ENCODE measurements around the gene UQCRHL. TPM values are rescaled to one million over a fixed set of nuclear protein-coding genes. Genes with fewer than 3 reads are reported as not detected.

UQCRHL gene
- total RNA-seq, 1 donor from 2014 or later: 1.7 TPM

- Mint-ChIP-seq H3K9me3 (ENCODE audit: unreplicated experiment) (no peaks in the 10 kb centered on the region), H3K4me1 (ENCODE audit: low read depth, unreplicated experiment) (peaks cover 64% of the 10 kb centered on the region), H3K27me3 (ENCODE audit: low read depth, unreplicated experiment) (no peaks in the 10 kb centered on the region), H3K36me3 (ENCODE audit: low read depth, unreplicated experiment) (no peaks in the 10 kb centered on the region), H3K4me3 (ENCODE audit: unreplicated experiment) (no peak overlapping the region), H3K27ac (ENCODE audit: unreplicated experiment) (peak overlapping the region; percentile 87)
- H2AFZ ChIP-seq (ENCODE audit: low read depth, low read length): no peak overlapping the region
- H3K36me3 ChIP-seq (ENCODE audit: insufficient read depth, low read length): no peaks in the 10 kb centered on the region
- peak overlapping the region; percentile 94 for H3K27ac ChIP-seq (ENCODE audit: low read depth, low read length)
- no peak for TF ChIP-seq EZH2 (IDR thresholded peaks at IDR 0.05; ENCODE audit: insufficient read depth, low read length)
- no peak for TF ChIP-seq CTCF (IDR thresholded peaks at IDR 0.05; ENCODE audit: insufficient read depth, low read depth, low read length)
- DNase-seq (ENCODE audit: low read depth): peak; percentile 36
- peak overlapping the region; percentile 36 for H3K9ac ChIP-seq (ENCODE audit: low read length)
- H4K20me1 ChIP-seq (ENCODE audit: insufficient read depth, low read length): no peaks in the 10 kb centered on the region
- H3K4me1 ChIP-seq (ENCODE audit: insufficient read depth, low read length): peaks cover 70% of the 10 kb centered on the region
- H3K4me2 ChIP-seq (ENCODE audit: low read length): no peak overlapping the region
- no peaks in the 10 kb centered on the region for H3K79me2 ChIP-seq (ENCODE audit: insufficient read depth, low read length)
- no peaks in the 10 kb centered on the region for H3K9me3 ChIP-seq (ENCODE audit: insufficient read depth, low read depth, low read length)
- no peak for FAIRE-seq
- no peaks in the 10 kb centered on the region for H3K27me3 ChIP-seq (ENCODE audit: insufficient read depth, low read length)
- H3K4me3 ChIP-seq (ENCODE audit: insufficient read depth, low read depth, low read length): no peak overlapping the region
Measured at GRCh38 chr1:15797614-15798390, 9.6 kb downstream of the UQCRHL start.

- no peaks in the 10 kb centered on the region for H4K20me1 ChIP-seq (ENCODE audit: insufficient read depth, low read length)
- H3K4me1 Mint-ChIP-seq (ENCODE audit: low read depth, unreplicated experiment): peaks cover 52% of the 10 kb centered on the region
- peaks cover 58% of the 10 kb centered on the region for H3K4me1 ChIP-seq (ENCODE audit: insufficient read depth, low read length)
- H3K4me3 Mint-ChIP-seq (ENCODE audit: unreplicated experiment): peak overlapping the region; percentile 3
- H3K9me3 ChIP-seq (ENCODE audit: insufficient read depth, low read depth, low read length): no peaks in the 10 kb centered on the region
- H3K36me3 Mint-ChIP-seq (ENCODE audit: low read depth, unreplicated experiment): no peaks in the 10 kb centered on the region
- peak overlapping the region; percentile 79 for H3K4me2 ChIP-seq (ENCODE audit: low read length)
- no peaks in the 10 kb centered on the region for H3K9me3 Mint-ChIP-seq (ENCODE audit: unreplicated experiment)
- no peaks in the 10 kb centered on the region for H3K79me2 ChIP-seq (ENCODE audit: insufficient read depth, low read length)
- FAIRE-seq (no peak), DNase-seq (ENCODE audit: low read depth) (no peak)
- peak overlapping the region; percentile 94 for H3K27ac ChIP-seq (ENCODE audit: low read depth, low read length)
- no peaks in the 10 kb centered on the region for H3K27me3 ChIP-seq (ENCODE audit: insufficient read depth, low read length)
- peak overlapping the region; percentile 74 for H3K9ac ChIP-seq (ENCODE audit: low read length)
- no peaks in the 10 kb centered on the region for H3K27me3 Mint-ChIP-seq (ENCODE audit: low read depth, unreplicated experiment)
- H3K27ac Mint-ChIP-seq (ENCODE audit: unreplicated experiment): peak overlapping the region; percentile 98
- peak overlapping the region; percentile 20 for H3K4me3 ChIP-seq (ENCODE audit: insufficient read depth, low read depth, low read length)
- no peaks in the 10 kb centered on the region for H3K36me3 ChIP-seq (ENCODE audit: insufficient read depth, low read length)
- no peak overlapping the region for H2AFZ ChIP-seq (ENCODE audit: low read depth, low read length)
- TF ChIP-seq CTCF (IDR thresholded peaks at IDR 0.05; ENCODE audit: insufficient read depth, low read depth, low read length): no peak
- TF ChIP-seq EZH2 (IDR thresholded peaks at IDR 0.05; ENCODE audit: insufficient read depth, low read length): no peak
Measured at GRCh38 chr1:15796086-15796462, 11.4 kb downstream of the UQCRHL start.
